ENCODE measurements around the gene SAMHD1.
"Not testable (repeated sequence)": the region's sequence is repeated elsewhere in the genome, so short reads cannot be mapped to it uniquely, and the experiment has no call there.

The SAMHD1 gene

GRCh38 chr20:36845288-36845971 lies 106.1 kb downstream of the SAMHD1 start:
- peaks cover 50% of the 10 kb centered on the region for H3K4me1 ChIP-seq (ENCODE audit: control insufficient read depth, insufficient read depth, low read length, unreplicated experiment)

GRCh38 chr20:36841030-36841429 lies 110.5 kb downstream of the SAMHD1 start:
- H3K27me3 ChIP-seq (ENCODE audit: insufficient read depth, low read length); H3K36me3 ChIP-seq (ENCODE audit: insufficient read depth, low read length); H2AFZ ChIP-seq (ENCODE audit: low read length, unreplicated experiment); H3K27ac ChIP-seq (ENCODE audit: low read depth, low read length); H3K4me3 ChIP-seq (ENCODE audit: low read depth, low read length): not testable (repeated sequence)
- H3K79me2 ChIP-seq (ENCODE audit: control insufficient read depth, insufficient read depth, low read length, unreplicated experiment) = peaks cover 18% of the 10 kb centered on the region
- H3K4me1 ChIP-seq (ENCODE audit: control insufficient read depth, insufficient read depth, low read length, unreplicated experiment) = peaks cover 15% of the 10 kb centered on the region

More at GRCh38 chr20:36845288-36845971, 106.1 kb downstream of the SAMHD1 start:
- no peak overlapping the region for H2AFZ ChIP-seq (ENCODE audit: low read length, unreplicated experiment)
- H3K4me3 ChIP-seq (ENCODE audit: low read depth, low read length) = no peak overlapping the region
- peaks cover 34% of the 10 kb centered on the region for H3K79me2 ChIP-seq (ENCODE audit: control insufficient read depth, insufficient read depth, low read length, unreplicated experiment)
- H3K27ac ChIP-seq (ENCODE audit: low read depth, low read length) = peak overlapping the region; percentile 93; the same call in 1 of the 2 replicates
- no peaks in the 10 kb centered on the region; the same call in 1 of the 2 replicates for H3K36me3 ChIP-seq (ENCODE audit: insufficient read depth, low read length)
- H3K27me3 ChIP-seq (ENCODE audit: insufficient read depth, low read length) = no peaks in the 10 kb centered on the region
